ENCODE data around the gene TBCK. TPM values are rescaled to one million over a fixed set of nuclear protein-coding genes. Genes with fewer than 3 reads are reported as not detected.

The TBCK gene
- total and polyA plus RNA-seq, 2 of the 13 experiments (the other 11 are each of a cell fraction or from before 2014, with no cell fraction given) = 51.0 to 62.4 TPM

GRCh38 chr4:106149911-106150310 is 166.1 kb downstream of the TBCK start:
- no peaks in the 10 kb centered on the region for H3K79me2 ChIP-seq (ENCODE audit: insufficient read depth, low read length)
- peaks cover 2 to 11% of the 10 kb centered on the region in 2 experiments; a peak in 3 of 5 replicates for H3K36me3 ChIP-seq (replicated peaks in 1 of 2; ENCODE audit: control insufficient read depth in 1 of 2, insufficient read depth in 2 of 2, low read length in 2 of 2)
- ATAC-seq (no peak), FAIRE-seq (no peak), DNase-seq (ENCODE audit: low spot score) (no peak)
- H3K4me1 ChIP-seq (ENCODE audit: insufficient read depth, low read length) = no peaks in the 10 kb centered on the region
- no peak overlapping the region for H3K4me2 ChIP-seq (ENCODE audit: low read depth, low read length)
- WGBS (ENCODE audit: low lambda C conversion rate) = 95% methylated on average over 2 of the region's 2 CpGs
- no peaks in the 10 kb centered on the region for H3K27me3 ChIP-seq (ENCODE audit: control insufficient read depth in 1 of 2, insufficient read depth in 2 of 2, low read length in 2 of 2)
- no peaks in the 10 kb centered on the region for H4K20me1 ChIP-seq (ENCODE audit: insufficient read depth, low read length)
- no peak overlapping the region for H2AFZ ChIP-seq (ENCODE audit: low read length)
- no peak overlapping the region for H3K9ac ChIP-seq (ENCODE audit: insufficient read depth, low read depth, low read length)
- intact Hi-C loops (cut with micrococcal nuclease; ENCODE audit: unreplicated experiment) (loop anchor here (10.0 kb wide), 1 partner anchor 1475 kb away; no protein-coding TSS in a partner anchor), in situ Hi-C loops (cut with HindIII; ENCODE audit: extremely low pct_ligation_motif_present, low pct_unique_long_range_greater_than_20kb) (no loop called here)
- no peak overlapping the region for H3K27ac ChIP-seq (ENCODE audit: extremely low read length, insufficient read depth, low read length)
- TF ChIP-seq ZNF17 (CRISPR knock-in tag; IDR thresholded peaks at IDR 0.05) (no peak), CBX2 (IDR thresholded peaks at IDR 0.05; ENCODE audit: low read depth, low read length) (no peak), CBX2 (CRISPR knock-in tag; IDR thresholded peaks at IDR 0.05; ENCODE audit: low read depth) (no peak), HHEX (CRISPR knock-in tag; IDR thresholded peaks at IDR 0.05) (no peak), GABPB1 (CRISPR knock-in tag; IDR thresholded peaks at IDR 0.05) (no peak), KDM2A (CRISPR knock-in tag; IDR thresholded peaks at IDR 0.05; ENCODE audit: borderline replicate concordance, low read depth) (no peak), ZFY (CRISPR knock-in tag; IDR thresholded peaks at IDR 0.05) (no peak), ZBTB37 (CRISPR knock-in tag; IDR thresholded peaks at IDR 0.05) (no peak), ZNF749 (CRISPR knock-in tag; IDR thresholded peaks at IDR 0.05; ENCODE audit: borderline replicate concordance) (no peak), HNF4G (IDR thresholded peaks at IDR 0.05; ENCODE audit: borderline replicate concordance, low read depth, low read length) (no peak), HNF4G (CRISPR knock-in tag; IDR thresholded peaks at IDR 0.05; ENCODE audit: borderline replicate concordance, low read depth) (no peak), PAWR (CRISPR knock-in tag; IDR thresholded peaks at IDR 0.05; ENCODE audit: borderline replicate concordance) (no peak), SNAI1 (CRISPR knock-in tag; IDR thresholded peaks at IDR 0.05; ENCODE audit: borderline replicate concordance) (no peak), BRF2 (CRISPR knock-in tag; IDR thresholded peaks at IDR 0.05) (no peak), CERS6 (CRISPR knock-in tag; IDR thresholded peaks at IDR 0.05) (no peak), CSRNP2 (CRISPR knock-in tag; conservative IDR thresholded peaks at IDR 0.05; ENCODE audit: low read depth) (no peak), NFKB2 (CRISPR knock-in tag; IDR thresholded peaks at IDR 0.05; ENCODE audit: borderline replicate concordance) (no peak), DRAP1 (CRISPR knock-in tag; IDR thresholded peaks at IDR 0.05) (no peak)
- no TSS peak for BruUV-seq (replicated peaks)
- no peaks in the 10 kb centered on the region for H3K9me3 ChIP-seq (ENCODE audit: low read length)
- CTCF ChIA-PET (ENCODE audit: low intra/inter-chr PET ratio, low total read pairs) = no interaction called here
- POLR2A ChIA-PET = no interaction called here
- no peak overlapping the region for H3K4me3 ChIP-seq (replicated peaks in 1 of 3; ENCODE audit: insufficient read depth in 1 of 3, low read depth in 2 of 3, low read length in 3 of 3)
